ENCODE data around the gene MRPL36. TPM values are rescaled to one million over a fixed set of nuclear protein-coding genes. Genes with fewer than 3 reads are reported as not detected.
"Not testable (repeated sequence)": the region's sequence is repeated elsewhere in the genome, so short reads cannot be mapped to it uniquely, and the experiment has no call there.

MRPL36 gene
- total RNA-seq, 1 experiment from 2014 or later, result 145 TPM

- Histone ChIP-seq H3K27ac (no peak overlapping the region), H3K27me3 (ENCODE audit: insufficient read depth, low read depth) (peaks cover 93% of the 10 kb centered on the region), H4K20me1 (ENCODE audit: insufficient read depth) (no peaks in the 10 kb centered on the region), H3K36me3 (ENCODE audit: low read depth) (no peaks in the 10 kb centered on the region), H3K4me2 (no peak overlapping the region), H3K9me2 (ENCODE audit: insufficient read depth) (no peaks in the 10 kb centered on the region), H3K4me1 (replicated peaks; ENCODE audit: insufficient read depth) (no peaks in the 10 kb centered on the region), H3K9me3 (ENCODE audit: insufficient read depth, low read depth) (no peaks in the 10 kb centered on the region), H3K79me2 (ENCODE audit: low read depth) (no peaks in the 10 kb centered on the region), H2AFZ (no peak overlapping the region), H3F3A (ENCODE audit: insufficient read depth, low read depth) (no peaks in the 10 kb centered on the region), H3K4me3 (no peak overlapping the region)
- intact Hi-C loops (cut with micrococcal nuclease; ENCODE audit: unreplicated experiment), result no loop called here
- no TSS peak for BruUV-seq (replicated peaks)
- TF ChIP-seq, protein P1, sequence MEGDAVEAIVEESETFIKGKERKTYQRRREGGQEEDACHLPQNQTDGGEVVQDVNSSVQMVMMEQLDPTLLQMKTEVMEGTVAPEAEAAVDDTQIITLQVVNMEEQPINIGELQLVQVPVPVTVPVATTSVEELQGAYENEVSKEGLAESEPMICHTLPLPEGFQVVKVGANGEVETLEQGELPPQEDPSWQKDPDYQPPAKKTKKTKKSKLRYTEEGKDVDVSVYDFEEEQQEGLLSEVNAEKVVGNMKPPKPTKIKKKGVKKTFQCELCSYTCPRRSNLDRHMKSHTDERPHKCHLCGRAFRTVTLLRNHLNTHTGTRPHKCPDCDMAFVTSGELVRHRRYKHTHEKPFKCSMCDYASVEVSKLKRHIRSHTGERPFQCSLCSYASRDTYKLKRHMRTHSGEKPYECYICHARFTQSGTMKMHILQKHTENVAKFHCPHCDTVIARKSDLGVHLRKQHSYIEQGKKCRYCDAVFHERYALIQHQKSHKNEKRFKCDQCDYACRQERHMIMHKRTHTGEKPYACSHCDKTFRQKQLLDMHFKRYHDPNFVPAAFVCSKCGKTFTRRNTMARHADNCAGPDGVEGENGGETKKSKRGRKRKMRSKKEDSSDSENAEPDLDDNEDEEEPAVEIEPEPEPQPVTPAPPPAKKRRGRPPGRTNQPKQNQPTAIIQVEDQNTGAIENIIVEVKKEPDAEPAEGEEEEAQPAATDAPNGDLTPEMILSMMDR (conservative IDR thresholded peaks at IDR 0.05), result no peak
- TF ChIP-seq EZH2 (IDR thresholded peaks at IDR 0.05; ENCODE audit: low read depth), result no peak
- ChIA-PET POLR2A (ENCODE audit: unreplicated experiment) (no interaction called here), CTCF (no interaction called here)
- DNase-seq, result no peak
These were observed 46.9 kb upstream of the MRPL36 start for GRCh38 chr5:1846583-1846982.

- H3K79me2 ChIP-seq (ENCODE audit: low read depth), result no peaks in the 10 kb centered on the region
- H3K9me2 ChIP-seq (ENCODE audit: insufficient read depth), result no peaks in the 10 kb centered on the region
- H3K4me2 ChIP-seq, result no peak overlapping the region
- intact Hi-C loops (cut with micrococcal nuclease; ENCODE audit: unreplicated experiment), result no loop called here
- ChIA-PET CTCF (no interaction called here), POLR2A (ENCODE audit: unreplicated experiment) (no interaction called here)
- H2AFZ ChIP-seq, result no peak overlapping the region
- no peaks in the 10 kb centered on the region for H3F3A ChIP-seq (ENCODE audit: insufficient read depth, low read depth)
- H3K27ac ChIP-seq, result no peak overlapping the region
- H3K4me1 ChIP-seq (replicated peaks; ENCODE audit: insufficient read depth), result no peaks in the 10 kb centered on the region
- H3K9me3 ChIP-seq (ENCODE audit: insufficient read depth, low read depth), result no peaks in the 10 kb centered on the region
- no peak for DNase-seq
- H3K27me3 ChIP-seq (ENCODE audit: insufficient read depth, low read depth), result peaks cover 93% of the 10 kb centered on the region
- TF ChIP-seq EZH2 (IDR thresholded peaks at IDR 0.05; ENCODE audit: low read depth), result no peak
- TF ChIP-seq, protein P1 (conservative IDR thresholded peaks at IDR 0.05), result no peak
- no peaks in the 10 kb centered on the region for H4K20me1 ChIP-seq (ENCODE audit: insufficient read depth)
- H3K4me3 ChIP-seq, result no peak overlapping the region
- BruUV-seq (replicated peaks), result no TSS peak
- no peaks in the 10 kb centered on the region for H3K36me3 ChIP-seq (ENCODE audit: low read depth)
These were observed 46.1 kb upstream of the MRPL36 start for GRCh38 chr5:1845696-1846095.

DNA sequence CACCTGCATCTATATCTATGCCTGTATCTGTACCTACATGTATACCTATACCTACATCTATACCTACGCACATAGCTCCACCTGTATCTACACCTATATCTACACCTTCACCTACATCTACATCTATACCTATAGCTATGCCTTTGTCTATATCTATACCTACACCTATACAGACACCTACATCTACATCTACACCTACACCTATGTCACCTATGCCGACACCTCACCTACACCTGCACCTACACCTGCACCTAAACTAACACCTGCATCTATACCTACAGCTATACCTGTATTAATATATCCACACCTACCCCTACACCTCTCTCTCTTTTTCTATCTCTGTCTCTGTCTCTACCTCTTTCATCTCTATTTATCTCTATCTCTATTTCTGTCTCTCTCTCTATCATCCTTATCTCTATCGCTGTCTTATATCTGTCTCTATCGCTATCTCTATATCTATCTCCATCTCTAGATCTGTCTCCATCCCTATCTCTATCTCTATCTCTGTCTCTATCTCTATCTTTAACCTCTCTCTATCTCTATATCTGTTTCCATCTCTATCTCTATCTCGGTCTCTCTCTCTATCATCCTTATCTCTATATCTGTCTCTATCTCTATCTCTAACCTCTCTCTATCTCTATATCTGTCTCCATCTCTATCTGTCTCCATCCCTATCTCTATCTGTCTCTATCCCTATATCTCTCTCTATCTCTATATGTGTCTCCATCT lies 45.2 kb upstream of the MRPL36 start:
- no peaks in the 10 kb centered on the region for H3K9me2 ChIP-seq (ENCODE audit: insufficient read depth)
- H3K4me2 ChIP-seq, result no peak overlapping the region
- H4K20me1 ChIP-seq (ENCODE audit: insufficient read depth), result no peaks in the 10 kb centered on the region
- H3K36me3 ChIP-seq (ENCODE audit: low read depth), result no peaks in the 10 kb centered on the region
- ChIA-PET CTCF (no interaction called here), POLR2A (ENCODE audit: unreplicated experiment) (no interaction called here)
- H3K4me3 ChIP-seq, result no peak overlapping the region
- no peak overlapping the region for H2AFZ ChIP-seq
- BruUV-seq (replicated peaks), result no TSS peak
- TF ChIP-seq, protein P1 (conservative IDR thresholded peaks at IDR 0.05), result no peak
- no peak for TF ChIP-seq EZH2 (IDR thresholded peaks at IDR 0.05; ENCODE audit: low read depth)
- intact Hi-C loops (cut with micrococcal nuclease; ENCODE audit: unreplicated experiment), result no loop called here
- no peaks in the 10 kb centered on the region for H3K9me3 ChIP-seq (ENCODE audit: insufficient read depth, low read depth)
- peaks cover 93% of the 10 kb centered on the region for H3K27me3 ChIP-seq (ENCODE audit: insufficient read depth, low read depth)
- no peaks in the 10 kb centered on the region for H3F3A ChIP-seq (ENCODE audit: insufficient read depth, low read depth)
- H3K27ac ChIP-seq, result no peak overlapping the region
- H3K79me2 ChIP-seq (ENCODE audit: low read depth), result no peaks in the 10 kb centered on the region
- no peaks in the 10 kb centered on the region for H3K4me1 ChIP-seq (replicated peaks; ENCODE audit: insufficient read depth)
- no peak for DNase-seq

- CTCF ChIA-PET; intact Hi-C loops (cut with micrococcal nuclease; ENCODE audit: unreplicated experiment): not testable (repeated sequence)
- POLR2A ChIA-PET (ENCODE audit: unreplicated experiment), result interaction anchor here (0.6 kb wide), 1 partner anchor 11 kb away, joined by 3 read pairs; no protein-coding TSS in a partner anchor
These were observed 44.1 kb upstream of the MRPL36 start for GRCh38 chr5:1843761-1844160.

More at GRCh38 chr5:1843761-1844160, 44.1 kb upstream of the MRPL36 start:
- not testable (repeated sequence) for H3K4me3 ChIP-seq; H2AFZ ChIP-seq; H3K9me2 ChIP-seq (ENCODE audit: insufficient read depth); H4K20me1 ChIP-seq (ENCODE audit: insufficient read depth); BruUV-seq (replicated peaks); H3K27ac ChIP-seq; H3F3A ChIP-seq (ENCODE audit: insufficient read depth, low read depth); H3K9me3 ChIP-seq (ENCODE audit: insufficient read depth, low read depth); H3K4me2 ChIP-seq; H3K4me1 ChIP-seq (replicated peaks; ENCODE audit: insufficient read depth); H3K36me3 ChIP-seq (ENCODE audit: low read depth); DNase-seq; H3K79me2 ChIP-seq (ENCODE audit: low read depth)
- peaks cover 93% of the 10 kb centered on the region for H3K27me3 ChIP-seq (ENCODE audit: insufficient read depth, low read depth)
